ENCODE measurements around the gene PATL2. TPM values are rescaled to one million over a fixed set of nuclear protein-coding genes. Genes with fewer than 3 reads are reported as not detected.
"Not testable (repeated sequence)": the region's sequence is repeated elsewhere in the genome, so short reads cannot be mapped to it uniquely, and the experiment has no call there.

The PATL2 gene
- total and polyA plus RNA-seq, 8 donors = 0.92 to 5.8 (median 2.3) TPM; not detected in 1

DNA sequence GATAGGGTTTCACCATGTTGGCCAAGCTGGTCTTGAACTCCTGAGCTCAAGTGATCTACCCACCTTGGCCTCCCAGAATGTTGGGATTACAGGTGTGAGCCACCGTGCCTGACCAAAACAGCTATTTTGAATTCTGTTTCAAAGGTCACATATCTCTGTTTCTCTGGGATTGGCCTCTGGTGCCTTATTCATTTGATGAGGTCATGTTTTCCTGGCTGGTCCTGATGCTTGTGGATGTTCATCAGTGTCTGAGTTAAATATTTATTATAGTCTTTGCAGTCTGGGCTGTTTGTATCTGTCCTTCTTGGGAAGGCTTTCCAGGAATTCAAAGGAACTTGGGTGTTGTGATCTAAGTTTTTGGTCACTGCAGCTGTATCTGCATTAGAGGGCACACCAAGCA is 5.1 kb downstream of the PATL2 start:
- no peak for DNase-seq
- peak overlapping the region in 1 of 5 donors; percentile 43 for H3K27ac ChIP-seq
- H3K27me3 ChIP-seq = no peaks in the 10 kb centered on the region
- H3K36me3 ChIP-seq = no peaks in the 10 kb centered on the region
- H3K4me3 ChIP-seq = no peak overlapping the region
- intact Hi-C loops (cut with DNase I; ENCODE audit: low total_unique reads) = no loop called here
- H3K4me1 ChIP-seq = peaks cover 3 to 20% (median 10%) of the 10 kb centered on the region in 4 donors
- 59 to 75% (median 60%) methylated on average over 1 of the region's 1 CpG for WGBS, 5 donors
- H3K9me3 ChIP-seq = peaks cover 0 to 8% (median 2%) of the 10 kb centered on the region in 4 donors
- TF ChIP-seq, protein P1, sequence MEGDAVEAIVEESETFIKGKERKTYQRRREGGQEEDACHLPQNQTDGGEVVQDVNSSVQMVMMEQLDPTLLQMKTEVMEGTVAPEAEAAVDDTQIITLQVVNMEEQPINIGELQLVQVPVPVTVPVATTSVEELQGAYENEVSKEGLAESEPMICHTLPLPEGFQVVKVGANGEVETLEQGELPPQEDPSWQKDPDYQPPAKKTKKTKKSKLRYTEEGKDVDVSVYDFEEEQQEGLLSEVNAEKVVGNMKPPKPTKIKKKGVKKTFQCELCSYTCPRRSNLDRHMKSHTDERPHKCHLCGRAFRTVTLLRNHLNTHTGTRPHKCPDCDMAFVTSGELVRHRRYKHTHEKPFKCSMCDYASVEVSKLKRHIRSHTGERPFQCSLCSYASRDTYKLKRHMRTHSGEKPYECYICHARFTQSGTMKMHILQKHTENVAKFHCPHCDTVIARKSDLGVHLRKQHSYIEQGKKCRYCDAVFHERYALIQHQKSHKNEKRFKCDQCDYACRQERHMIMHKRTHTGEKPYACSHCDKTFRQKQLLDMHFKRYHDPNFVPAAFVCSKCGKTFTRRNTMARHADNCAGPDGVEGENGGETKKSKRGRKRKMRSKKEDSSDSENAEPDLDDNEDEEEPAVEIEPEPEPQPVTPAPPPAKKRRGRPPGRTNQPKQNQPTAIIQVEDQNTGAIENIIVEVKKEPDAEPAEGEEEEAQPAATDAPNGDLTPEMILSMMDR (IDR thresholded peaks at IDR 0.05) = no peak
- TF ChIP-seq POLR2AphosphoS5 (IDR thresholded peaks at IDR 0.05) = no peak
- TF ChIP-seq EP300 (IDR thresholded peaks at IDR 0.05) = no peak
- no peak for TF ChIP-seq POLR2A (IDR thresholded peaks at IDR 0.05)

DNA sequence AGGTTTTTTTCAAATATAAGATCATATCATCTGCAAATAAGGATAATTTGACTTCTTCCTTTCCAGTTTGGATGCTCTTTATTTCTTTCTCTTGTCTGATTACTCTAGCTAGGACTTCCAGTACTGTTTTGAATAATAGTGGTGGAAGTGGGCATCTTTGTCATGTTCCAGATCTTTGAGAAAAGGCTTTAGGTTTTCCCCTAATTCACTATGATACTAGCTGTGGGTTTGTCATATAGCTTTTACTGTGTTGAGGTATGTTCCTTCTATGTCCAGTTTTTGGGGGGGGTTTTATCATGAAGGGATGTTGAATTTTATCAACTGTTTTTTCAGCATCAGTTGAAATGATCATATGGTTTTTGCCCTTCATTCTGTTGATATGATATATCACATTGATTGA is 10.4 kb downstream of the PATL2 start:
- intact Hi-C loops (cut with DNase I; ENCODE audit: low total_unique reads); H3K4me1 ChIP-seq; H3K27ac ChIP-seq; H3K4me3 ChIP-seq; DNase-seq; H3K36me3 ChIP-seq; H3K27me3 ChIP-seq: not testable (repeated sequence)
- peaks cover 0 to 14% (median 4%) of the 10 kb centered on the region in 4 donors for H3K9me3 ChIP-seq

DNA sequence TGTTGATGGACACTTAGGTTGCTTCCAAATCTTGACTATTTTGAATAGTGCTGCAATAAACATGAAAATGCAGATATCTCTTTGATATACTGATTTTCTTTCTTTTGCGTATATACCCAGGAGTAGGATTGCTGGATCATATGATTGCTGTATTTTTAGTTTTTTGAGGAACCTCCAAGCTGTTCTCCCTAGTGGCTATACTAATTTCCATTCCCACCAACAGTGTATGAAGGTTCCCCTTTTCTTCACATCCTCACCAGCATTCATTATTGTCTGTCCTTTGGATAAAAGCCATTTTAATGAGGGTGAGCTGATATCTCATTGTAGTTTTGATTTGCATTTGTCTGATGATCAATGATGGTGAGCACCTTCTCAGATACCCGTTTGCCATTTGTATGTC is 12.5 kb downstream of the PATL2 start:
- Histone ChIP-seq H3K27me3 (no peaks in the 10 kb centered on the region), H3K4me1 (no peaks in the 10 kb centered on the region), H3K36me3 (no peaks in the 10 kb centered on the region), H3K27ac (no peak overlapping the region), H3K4me3 (no peak overlapping the region), H3K9me3 (peaks cover 0 to 14% (median 4%) of the 10 kb centered on the region in 4 donors)
- WGBS, 5 donors = 84 to 94% (median 92%) methylated on average over 2 of the region's 2 CpGs
- DNase-seq = no peak
- intact Hi-C loops (cut with DNase I; ENCODE audit: low total_unique reads) = no loop called here
- TF ChIP-seq, protein P1 (IDR thresholded peaks at IDR 0.05) = no peak
- no peak for TF ChIP-seq EP300 (IDR thresholded peaks at IDR 0.05)
- TF ChIP-seq POLR2AphosphoS5 (IDR thresholded peaks at IDR 0.05) = no peak
- TF ChIP-seq POLR2A (IDR thresholded peaks at IDR 0.05) = no peak

DNA sequence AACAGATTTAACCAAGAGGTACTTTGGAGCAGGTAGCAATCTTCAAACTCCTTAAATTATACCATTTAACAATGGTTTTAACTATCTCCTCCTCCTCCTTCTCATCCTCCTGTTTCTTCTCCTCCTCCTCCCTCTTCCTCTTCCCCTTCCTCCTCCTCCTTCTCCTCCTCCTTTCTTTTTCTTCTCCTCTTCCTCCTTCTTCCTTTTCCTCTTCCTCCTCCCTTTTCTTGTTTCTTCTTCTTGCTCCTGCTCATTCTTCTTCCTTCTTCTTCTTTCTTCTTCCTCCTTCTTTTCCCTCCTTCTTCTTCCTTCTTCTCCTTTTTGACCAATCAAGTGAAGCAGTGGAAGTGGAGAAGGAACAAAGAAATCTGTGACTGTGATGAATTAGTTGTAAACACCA is 14.1 kb downstream of the PATL2 start:
- no peak for DNase-seq
- TF ChIP-seq POLR2AphosphoS5 (IDR thresholded peaks at IDR 0.05) (no peak), POLR2A (IDR thresholded peaks at IDR 0.05) (no peak), EP300 (IDR thresholded peaks at IDR 0.05) (no peak)
- TF ChIP-seq, protein P1 (IDR thresholded peaks at IDR 0.05) = no peak
- Histone ChIP-seq H3K27ac (no peak overlapping the region), H3K27me3 (no peaks in the 10 kb centered on the region), H3K4me3 (no peak overlapping the region), H3K4me1 (no peaks in the 10 kb centered on the region), H3K36me3 (no peaks in the 10 kb centered on the region), H3K9me3 (peaks cover 0 to 6% (median 2%) of the 10 kb centered on the region in 4 donors)
- intact Hi-C loops (cut with DNase I; ENCODE audit: low total_unique reads) = no loop called here

DNA sequence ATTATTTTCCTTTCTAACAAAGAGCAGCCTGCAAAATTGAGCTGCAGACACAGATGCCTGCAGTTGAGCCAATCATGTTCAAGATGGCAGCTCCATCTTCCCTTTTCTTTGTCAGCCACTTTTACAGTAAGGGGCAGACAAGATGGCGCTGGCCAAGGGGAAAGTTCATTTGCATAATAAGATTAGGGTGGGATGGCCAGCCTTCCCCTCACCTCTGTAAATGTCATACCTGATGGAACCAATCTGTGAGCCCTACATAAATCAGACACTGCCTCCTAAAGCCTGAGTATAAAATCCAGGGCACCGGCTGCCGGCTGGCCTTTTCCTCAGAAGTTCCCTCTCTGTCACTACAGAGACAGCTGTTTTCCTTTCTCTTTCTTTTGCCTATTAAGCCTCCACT is 15.8 kb downstream of the PATL2 start:
- Histone ChIP-seq H3K27ac (no peak overlapping the region), H3K36me3 (no peaks in the 10 kb centered on the region), H3K4me1 (no peaks in the 10 kb centered on the region), H3K27me3 (no peaks in the 10 kb centered on the region), H3K4me3 (no peak overlapping the region), H3K9me3 (peaks cover 0 to 3% (median under 1%) of the 10 kb centered on the region in 4 donors)
- 56 to 86% (median 70%) methylated on average over 3 of the region's 3 CpGs for WGBS, 5 donors
- no peak for DNase-seq
- intact Hi-C loops (cut with DNase I; ENCODE audit: low total_unique reads) = no loop called here
- TF ChIP-seq, protein P1 (IDR thresholded peaks at IDR 0.05) = no peak
- TF ChIP-seq POLR2A (IDR thresholded peaks at IDR 0.05) = no peak
- no peak for TF ChIP-seq EP300 (IDR thresholded peaks at IDR 0.05)
- no peak for TF ChIP-seq POLR2AphosphoS5 (IDR thresholded peaks at IDR 0.05)
